Thymus (tissue), 11 donors: ENCODE measurements around the gene ASTN2. TPM values are rescaled to one million over a fixed set of nuclear protein-coding genes. Genes with fewer than 3 reads are reported as not detected.

Source experiments
- DNase-seq, 9 donors: peaks; one replicate each; pipeline ENCODE4 v3.0.0-alpha.2; 2013; ENCODE audit warnings: low spot score in 9 of 9, low read depth in 6 of 9, missing footprints in 1 of 9
- H3K27ac ChIP-seq, 2 donors: one replicate each; pipeline ENCODE4 v1.5.1; 2013; ENCODE audit warnings: control low read depth in 1 of 2, low read depth in 1 of 2, low read length in 1 of 2, mild to moderate bottlenecking in 1 of 2, moderate library complexity in 1 of 2
- H3K27me3 ChIP-seq, 2 donors: one replicate each; pipeline ENCODE4 v1.5.1; 2013; ENCODE audit warnings: low read length in 1 of 2; ENCODE audit not compliant: control insufficient read depth in 2 of 2, insufficient read depth in 1 of 2
- H3K36me3 ChIP-seq, 2 donors: one replicate each; pipeline ENCODE4 v1.5.1; 2013; ENCODE audit warnings: low read length in 1 of 2, mild to moderate bottlenecking in 1 of 2, moderate library complexity in 1 of 2; ENCODE audit not compliant: control insufficient read depth in 2 of 2, insufficient read depth in 2 of 2
- H3K4me1 ChIP-seq, 2 donors: one replicate each; pipeline ENCODE4 v1.5.1; 2013; ENCODE audit warnings: low read length in 2 of 2; ENCODE audit not compliant: control insufficient read depth in 2 of 2, insufficient read depth in 2 of 2
- H3K4me3 ChIP-seq, 2 donors: one replicate each; pipeline ENCODE4 v1.5.1; 2013; ENCODE audit warnings: low read length in 2 of 2, control low read depth in 1 of 2, mild to moderate bottlenecking in 1 of 2
- H3K9me3 ChIP-seq, 2 donors: one replicate each; pipeline ENCODE4 v1.5.1; 2013; ENCODE audit warnings: low read length in 1 of 2, mild to moderate bottlenecking in 1 of 2; ENCODE audit not compliant: control insufficient read depth in 2 of 2, insufficient read depth in 1 of 2
- WGBS: extraction: QIAGEN DNeasy Blood & Tissue Kit; methylation state at CpG from one replicate; pipeline ENCODE4 v1.1.7; 2013; 5-methylcytosine and 5-hydroxymethylcytosine counted together
- polyA plus RNA-seq: library from polyadenylated mRNA; stranded (reverse); fragments of 200-250 nt; gene quantifications from one replicate; pipeline ENCODE4 v1.2.3, GENCODE V29; 2013
- total RNA-seq: library from RNA; stranded (reverse); fragments of 120-200 nt; gene quantifications from one replicate; pipeline ENCODE4 v1.2.4, GENCODE V29; 2013
- donor health status: healthy.

The ASTN2 gene
- total and polyA plus RNA-seq, 2 donors: 5.8 to 5.9 TPM

GRCh38 chr9:116516456-116516855 is 898.4 kb downstream of the ASTN2 start:
- Histone ChIP-seq H3K27me3 (no peaks in the 10 kb centered on the region), H3K4me3 (no peak overlapping the region), H3K27ac (no peak overlapping the region), H3K4me1 (no peaks in the 10 kb centered on the region), H3K9me3 (no peaks in the 10 kb centered on the region), H3K36me3 (no peaks in the 10 kb centered on the region)
- DNase-seq: no peak
- 78% methylated on average over 1 of the region's 1 CpG for WGBS

GRCh38 chr9:116515541-116515940 is 899.3 kb downstream of the ASTN2 start:
- Histone ChIP-seq H3K9me3 (no peaks in the 10 kb centered on the region), H3K4me3 (no peak overlapping the region)

GRCh38 chr9:116506685-116507084 is 908.2 kb downstream of the ASTN2 start:
- no peak overlapping the region for H3K27ac ChIP-seq

More at GRCh38 chr9:116515541-116515940, 899.3 kb downstream of the ASTN2 start:
- no peak overlapping the region for H3K27ac ChIP-seq
- no peaks in the 10 kb centered on the region for H3K27me3 ChIP-seq
- no peaks in the 10 kb centered on the region for H3K4me1 ChIP-seq
- DNase-seq: no peak
- H3K36me3 ChIP-seq: no peaks in the 10 kb centered on the region

GRCh38 chr9:116504893-116505480 is 909.9 kb downstream of the ASTN2 start:
- no peak for DNase-seq
- H3K36me3 ChIP-seq: no peaks in the 10 kb centered on the region
- WGBS: 93% methylated on average over 5 of the region's 5 CpGs
- H3K4me3 ChIP-seq: no peak overlapping the region
- no peaks in the 10 kb centered on the region for H3K4me1 ChIP-seq
- H3K27ac ChIP-seq: no peak overlapping the region
- no peaks in the 10 kb centered on the region for H3K27me3 ChIP-seq
- no peaks in the 10 kb centered on the region for H3K9me3 ChIP-seq

More at GRCh38 chr9:116506685-116507084, 908.2 kb downstream of the ASTN2 start:
- DNase-seq: no peak
- 92% methylated on average over 4 of the region's 4 CpGs for WGBS
- no peaks in the 10 kb centered on the region for H3K27me3 ChIP-seq
- no peaks in the 10 kb centered on the region for H3K36me3 ChIP-seq
- no peaks in the 10 kb centered on the region for H3K9me3 ChIP-seq
- H3K4me1 ChIP-seq: no peaks in the 10 kb centered on the region
- no peak overlapping the region for H3K4me3 ChIP-seq

- 91% methylated on average over 3 of the region's 3 CpGs for WGBS
- H3K27ac ChIP-seq: no peak overlapping the region
- no peak overlapping the region for H3K4me3 ChIP-seq
- H3K4me1 ChIP-seq: no peaks in the 10 kb centered on the region
- DNase-seq: no peak
- no peaks in the 10 kb centered on the region for H3K27me3 ChIP-seq
- no peaks in the 10 kb centered on the region for H3K36me3 ChIP-seq
- no peaks in the 10 kb centered on the region for H3K9me3 ChIP-seq
Observed at GRCh38 chr9:116504081-116504480, 910.8 kb downstream of the ASTN2 start.

- Histone ChIP-seq H3K27ac (no peak overlapping the region), H3K36me3 (no peaks in the 10 kb centered on the region), H3K4me3 (no peak overlapping the region), H3K9me3 (no peaks in the 10 kb centered on the region), H3K27me3 (no peaks in the 10 kb centered on the region), H3K4me1 (no peaks in the 10 kb centered on the region)
- no peak for DNase-seq
Observed at GRCh38 chr9:116502746-116503145, 912.1 kb downstream of the ASTN2 start.

GRCh38 chr9:116501871-116502270 is 913.0 kb downstream of the ASTN2 start:
- H3K4me3 ChIP-seq: no peak overlapping the region
- 100% methylated on average over 1 of the region's 1 CpG for WGBS
- H3K36me3 ChIP-seq: no peaks in the 10 kb centered on the region
- H3K4me1 ChIP-seq: no peaks in the 10 kb centered on the region
- no peak overlapping the region for H3K27ac ChIP-seq
- H3K27me3 ChIP-seq: no peaks in the 10 kb centered on the region
- no peak for DNase-seq
- H3K9me3 ChIP-seq: no peaks in the 10 kb centered on the region

GRCh38 chr9:116499986-116500871 is 914.6 kb downstream of the ASTN2 start:
- Histone ChIP-seq H3K4me3 (no peak overlapping the region), H3K27ac (no peak overlapping the region), H3K4me1 (no peaks in the 10 kb centered on the region), H3K9me3 (no peaks in the 10 kb centered on the region), H3K27me3 (no peaks in the 10 kb centered on the region), H3K36me3 (no peaks in the 10 kb centered on the region)
- DNase-seq: no peak
- 88% methylated on average over 5 of the region's 5 CpGs for WGBS

GRCh38 chr9:116499434-116499833 is 915.4 kb downstream of the ASTN2 start:
- H3K4me3 ChIP-seq: no peak overlapping the region
- no peak for DNase-seq
- no peaks in the 10 kb centered on the region for H3K36me3 ChIP-seq
- H3K4me1 ChIP-seq: no peaks in the 10 kb centered on the region
- H3K9me3 ChIP-seq: no peaks in the 10 kb centered on the region
- H3K27me3 ChIP-seq: no peaks in the 10 kb centered on the region
- no peak overlapping the region for H3K27ac ChIP-seq
